Osteoblast (primary cell): Measurements from ENCODE around the gene DPH6. TPM values are rescaled to one million over a fixed set of nuclear protein-coding genes. Genes with fewer than 3 reads are reported as not detected.

Experiments used
- DNase-seq: peaks from one replicate; pipeline ENCODE4 v3.0.0; 2011; ENCODE audit warnings: low spot score, mixed read lengths; ENCODE audit not compliant: insufficient read length; ENCODE audit errors: missing footprints
- H2AFZ ChIP-seq: 2 replicates; pipeline ENCODE4 v1.6.0; 2011; ENCODE audit warnings: mild to moderate bottlenecking, low read length
- H3K27ac ChIP-seq: 2 replicates; pipeline ENCODE4 v1.5.1; 2011; ENCODE audit warnings: mild to moderate bottlenecking, low read depth, low read length, moderate library complexity
- H3K27me3 ChIP-seq: 2 replicates; pipeline ENCODE4 v1.6.0; 2012; ENCODE audit warnings: mild to moderate bottlenecking, control low read depth, inconsistent platforms, low read length, moderate library complexity; ENCODE audit not compliant: insufficient read depth
- H3K36me3 ChIP-seq: 2 replicates; pipeline ENCODE4 v1.5.1; 2011; ENCODE audit warnings: mild to moderate bottlenecking, low read length, control low read depth, moderate library complexity; ENCODE audit not compliant: insufficient read depth
- H3K4me1 ChIP-seq: 2 replicates; pipeline ENCODE4 v1.5.1; 2011; ENCODE audit warnings: mild to moderate bottlenecking, low read length, control low read depth, moderate library complexity; ENCODE audit not compliant: insufficient read depth
- H3K4me2 ChIP-seq: 2 replicates; pipeline ENCODE4 v1.6.0; 2011; ENCODE audit warnings: mild to moderate bottlenecking, low read length; ENCODE audit not compliant: insufficient read depth
- H3K4me3 ChIP-seq: fragments of 200-600 bp; sonication (generic); 3 replicates; pipeline ENCODE4 v1.5.1; 2012; ENCODE audit warnings: mild to moderate bottlenecking, low read length, inconsistent platforms; ENCODE audit not compliant: insufficient read depth
- H3K79me2 ChIP-seq: 2 replicates; pipeline ENCODE4 v1.6.0; 2012; ENCODE audit warnings: mild to moderate bottlenecking, low read length, control low read depth, inconsistent platforms; ENCODE audit not compliant: insufficient read depth
- H3K9me3 ChIP-seq: 2 replicates; pipeline ENCODE4 v1.5.1; 2011; ENCODE audit warnings: low read depth, low read length, control low read depth
- H4K20me1 ChIP-seq: 2 replicates; pipeline ENCODE4 v1.6.0; 2012; ENCODE audit warnings: mild to moderate bottlenecking, low read length, control low read depth; ENCODE audit not compliant: insufficient read depth
- total RNA-seq: library from RNA; depleted of rRNA; stranded (reverse); fragments of >200 nt; gene quantifications from 2 replicates; pipeline ENCODE4 v1.2.3, GENCODE V29; 2012
- TF ChIP-seq, protein P1 (sequence below): IDR thresholded peaks from 2 replicates; pipeline ENCODE4 v1.5.1; 2011; ENCODE audit warnings: mild to moderate bottlenecking, low read depth, low read length, moderate library complexity; ENCODE audit errors: extremely low read depth

DPH6 gene
- total RNA-seq, 1 donor, result 20.6 TPM

GRCh38 chr15:35485411-35485810 is 60.6 kb downstream of the DPH6 start:
- no peak overlapping the region for H3K4me3 ChIP-seq
- no peak overlapping the region for H2AFZ ChIP-seq
- no peaks in the 10 kb centered on the region for H3K27me3 ChIP-seq
- DNase-seq, result no peak
- H3K9me3 ChIP-seq, result no peaks in the 10 kb centered on the region
- no peaks in the 10 kb centered on the region for H4K20me1 ChIP-seq
- peaks cover 3% of the 10 kb centered on the region for H3K4me1 ChIP-seq
- TF ChIP-seq, protein P1, sequence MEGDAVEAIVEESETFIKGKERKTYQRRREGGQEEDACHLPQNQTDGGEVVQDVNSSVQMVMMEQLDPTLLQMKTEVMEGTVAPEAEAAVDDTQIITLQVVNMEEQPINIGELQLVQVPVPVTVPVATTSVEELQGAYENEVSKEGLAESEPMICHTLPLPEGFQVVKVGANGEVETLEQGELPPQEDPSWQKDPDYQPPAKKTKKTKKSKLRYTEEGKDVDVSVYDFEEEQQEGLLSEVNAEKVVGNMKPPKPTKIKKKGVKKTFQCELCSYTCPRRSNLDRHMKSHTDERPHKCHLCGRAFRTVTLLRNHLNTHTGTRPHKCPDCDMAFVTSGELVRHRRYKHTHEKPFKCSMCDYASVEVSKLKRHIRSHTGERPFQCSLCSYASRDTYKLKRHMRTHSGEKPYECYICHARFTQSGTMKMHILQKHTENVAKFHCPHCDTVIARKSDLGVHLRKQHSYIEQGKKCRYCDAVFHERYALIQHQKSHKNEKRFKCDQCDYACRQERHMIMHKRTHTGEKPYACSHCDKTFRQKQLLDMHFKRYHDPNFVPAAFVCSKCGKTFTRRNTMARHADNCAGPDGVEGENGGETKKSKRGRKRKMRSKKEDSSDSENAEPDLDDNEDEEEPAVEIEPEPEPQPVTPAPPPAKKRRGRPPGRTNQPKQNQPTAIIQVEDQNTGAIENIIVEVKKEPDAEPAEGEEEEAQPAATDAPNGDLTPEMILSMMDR, result no peak
- H3K27ac ChIP-seq, result no peak overlapping the region
- H3K36me3 ChIP-seq, result no peaks in the 10 kb centered on the region
- no peaks in the 10 kb centered on the region for H3K79me2 ChIP-seq
- no peak overlapping the region for H3K4me2 ChIP-seq

- no peak for DNase-seq
- Histone ChIP-seq H2AFZ (no peak overlapping the region), H3K36me3 (no peaks in the 10 kb centered on the region), H3K9me3 (no peaks in the 10 kb centered on the region), H3K4me2 (no peak overlapping the region), H3K4me3 (no peak overlapping the region), H3K27ac (no peak overlapping the region), H3K27me3 (no peaks in the 10 kb centered on the region), H4K20me1 (no peaks in the 10 kb centered on the region), H3K4me1 (peaks cover 3% of the 10 kb centered on the region), H3K79me2 (no peaks in the 10 kb centered on the region)
- TF ChIP-seq, protein P1, result no peak
These were observed 61.6 kb downstream of the DPH6 start for GRCh38 chr15:35484231-35484945.

GRCh38 chr15:35481992-35482391 is 64.0 kb downstream of the DPH6 start:
- peak; percentile 21 for DNase-seq
- H3K4me2 ChIP-seq, result peak overlapping the region; percentile 11
- H2AFZ ChIP-seq, result no peak overlapping the region
- H3K79me2 ChIP-seq, result no peaks in the 10 kb centered on the region
- H4K20me1 ChIP-seq, result no peaks in the 10 kb centered on the region
- no peaks in the 10 kb centered on the region for H3K36me3 ChIP-seq
- H3K27ac ChIP-seq, result no peak overlapping the region
- H3K4me3 ChIP-seq, result no peak overlapping the region
- no peaks in the 10 kb centered on the region for H3K27me3 ChIP-seq
- peaks cover 9% of the 10 kb centered on the region for H3K4me1 ChIP-seq
- TF ChIP-seq, protein P1, result no peak
- no peaks in the 10 kb centered on the region for H3K9me3 ChIP-seq

DNA sequence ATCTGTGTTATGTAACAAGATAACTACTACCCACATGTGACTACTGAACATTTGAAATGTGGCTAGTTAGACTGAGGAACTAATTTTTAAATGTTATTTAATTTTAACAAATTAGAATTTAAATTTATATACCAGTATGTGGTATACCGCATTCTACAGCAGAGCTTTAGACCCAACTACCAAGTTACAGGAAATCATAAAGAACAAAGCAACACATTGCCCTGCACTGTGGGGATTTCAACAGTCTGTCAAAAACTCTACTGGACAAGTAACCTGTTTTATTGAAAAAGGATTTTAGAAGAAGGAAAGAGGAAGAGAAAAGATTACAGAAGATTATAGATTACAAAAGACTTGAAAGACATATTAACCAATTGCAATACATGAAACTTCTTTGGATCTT is 64.9 kb downstream of the DPH6 start:
- H4K20me1 ChIP-seq, result no peaks in the 10 kb centered on the region
- peaks cover 9% of the 10 kb centered on the region for H3K4me1 ChIP-seq
- H3K27me3 ChIP-seq, result no peaks in the 10 kb centered on the region
- no peaks in the 10 kb centered on the region for H3K36me3 ChIP-seq
- H3K79me2 ChIP-seq, result no peaks in the 10 kb centered on the region
- TF ChIP-seq, protein P1, result no peak
- no peak overlapping the region for H2AFZ ChIP-seq
- H3K9me3 ChIP-seq, result no peaks in the 10 kb centered on the region
- H3K4me3 ChIP-seq, result no peak overlapping the region
- no peak overlapping the region for H3K27ac ChIP-seq
- H3K4me2 ChIP-seq, result no peak overlapping the region
- DNase-seq, result no peak
